SK-N-SH (cell line): ENCODE measurements around the gene LRP10. TPM values are rescaled to one million over a fixed set of nuclear protein-coding genes. Genes with fewer than 3 reads are reported as not detected.

Source experiments
- CTCF ChIA-PET: fragments of 300-600, 350-600 bp; formaldehyde crosslinking; extraction: SDS; loops from one replicate; lab custom pipeline; 2021; lab: Yijun Ruan, JAX
- POLR2A ChIA-PET: fragments of 350-600 bp; sonication (Branson Sonifier 250); formaldehyde crosslinking; extraction: SDS; loops from one replicate; lab custom pipeline; 2020; ENCODE audit warnings: antibody characterized with exemption, inconsistent platforms; lab: Yijun Ruan, JAX
- DNase-seq: peaks from one replicate; pipeline ENCODE4 v3.0.0; 2012
- H2AFZ ChIP-seq: fragments of 200-600 bp; sonication (generic); 2 replicates; pipeline ENCODE4 v1.8.1; 2016; ENCODE audit warnings: antibody characterized with exemption, mild to moderate bottlenecking, low read depth
- H3F3A ChIP-seq: fragments of 200-600 bp; sonication (generic); replicated peaks from 2 replicates; pipeline ENCODE3; 2016; ENCODE audit warnings: antibody characterized with exemption, mild to moderate bottlenecking; ENCODE audit not compliant: insufficient read depth
- H3K27ac ChIP-seq, 2 experiments: fragments of 200-500 bp in 1 of 2; fragments of 200-600 bp in 1 of 2; sonication (Bioruptor generic) in 1 of 2; sonication (generic), shearing (Covaris generic) in 1 of 2; 2 replicates each; pipeline versions ENCODE4 v1.5.1 to v1.6.1; 2014 to 2016; ENCODE audit warnings: low read depth in 2 of 2, inconsistent platforms in 1 of 2, low read length in 1 of 2, mild to moderate bottlenecking in 1 of 2, mixed read lengths in 1 of 2
- H3K27me3 ChIP-seq: fragments of 200-600 bp; sonication (generic), shearing (Covaris generic); 2 replicates; pipeline ENCODE4 v1.6.1; 2016; ENCODE audit warnings: mixed run types; ENCODE audit not compliant: insufficient read depth
- H3K36me3 ChIP-seq, 2 experiments: fragments of 200-500 bp in 1 of 2; fragments of 200-600 bp in 1 of 2; sonication (Bioruptor generic) in 1 of 2; sonication (generic) in 1 of 2; replicated peaks in 1 of 2; 2 replicates each; pipeline versions ENCODE3 to v1.5.1; 2014 to 2016; ENCODE audit warnings: low read length in 1 of 2, mild to moderate bottlenecking in 1 of 2; ENCODE audit not compliant: insufficient read depth in 2 of 2, control insufficient read depth in 1 of 2
- H3K4me1 ChIP-seq, 2 experiments: fragments of 200-500 bp in 1 of 2; fragments of 200-600 bp in 1 of 2; sonication (Bioruptor generic) in 1 of 2; sonication (generic), shearing (Covaris generic) in 1 of 2; 2 replicates each; pipeline versions ENCODE4 v1.5.1 to v1.6.1; 2014 to 2016; ENCODE audit warnings: low read depth in 1 of 2, low read length in 1 of 2, mixed run types in 1 of 2; ENCODE audit not compliant: insufficient read depth in 2 of 2, control insufficient read depth in 1 of 2
- H3K4me2 ChIP-seq: fragments of 200-600 bp; sonication (generic), shearing (Covaris generic); 2 replicates; pipeline ENCODE4 v1.6.1; 2017; ENCODE audit warnings: mixed run types
- H3K4me3 ChIP-seq, 2 experiments: fragments of 200-500 bp in 1 of 2; fragments of 200-600 bp in 1 of 2; sonication (Bioruptor generic) in 1 of 2; sonication (generic), shearing (Covaris generic) in 1 of 2; 2 replicates each; pipeline versions ENCODE4 v1.5.1 to v1.8.1; 2014 to 2016; ENCODE audit warnings: low read depth in 2 of 2, inconsistent platforms in 1 of 2, low read length in 1 of 2, mild to moderate bottlenecking in 1 of 2, mixed read lengths in 1 of 2, moderate library complexity in 1 of 2
- H3K79me2 ChIP-seq: fragments of 200-600 bp; sonication (generic); 2 replicates; pipeline ENCODE4 v1.8.1; 2017; ENCODE audit warnings: mild to moderate bottlenecking; ENCODE audit not compliant: insufficient read depth
- H3K9ac ChIP-seq: fragments of 200-600 bp; sonication (generic); 2 replicates; pipeline ENCODE4 v1.6.1; 2017; ENCODE audit warnings: mixed run types
- H3K9me2 ChIP-seq: fragments of 200-600 bp; sonication (generic); 2 replicates; pipeline ENCODE4 v1.6.1; 2017; ENCODE audit warnings: mixed run types
- H3K9me3 ChIP-seq: fragments of 200-600 bp; sonication (generic); 2 replicates; pipeline ENCODE4 v1.6.1; 2017; ENCODE audit warnings: mixed run types, mild to moderate bottlenecking, moderate library complexity
- H4K20me1 ChIP-seq: fragments of 200-600 bp; sonication (generic); 2 replicates; pipeline ENCODE4 v1.6.1; 2017; ENCODE audit warnings: mild to moderate bottlenecking, mixed run types; ENCODE audit not compliant: insufficient read depth
- CHD2 ChIP-seq: fragments of 150-350 bp; IDR thresholded peaks from 2 replicates; pipeline ENCODE4 v1.6.1; 2018; ENCODE audit warnings: low read length; ENCODE audit not compliant: partially characterized antibody
- CTCF ChIP-seq: fragments of 200-600 bp; sonication (generic); IDR thresholded peaks from 2 replicates; pipeline ENCODE4 v1.6.1; 2017; ENCODE audit warnings: antibody characterized with exemption, mild to moderate bottlenecking, moderate library complexity
- FOSL2 ChIP-seq: IDR thresholded peaks from 2 replicates; pipeline ENCODE4 v1.4.0; 2012; ENCODE audit warnings: low read depth, mild to moderate bottlenecking, moderate library complexity, borderline replicate concordance
- FOXM1 ChIP-seq: IDR thresholded peaks from 2 replicates; pipeline ENCODE4 v1.4.0; 2012; ENCODE audit warnings: low read depth, mild to moderate bottlenecking
- GATA2 ChIP-seq: sonication (generic); formaldehyde crosslinking; IDR thresholded peaks from 2 replicates; pipeline ENCODE4 v1.5.0; 2020; ENCODE audit warnings: mild to moderate bottlenecking, missing genetic modification reagents
- IRF3 ChIP-seq: fragments of 150-350 bp; IDR thresholded peaks from 2 replicates; pipeline ENCODE4 v1.6.1; 2016; ENCODE audit warnings: mild to moderate bottlenecking, low read depth, low read length
- JUND ChIP-seq: IDR thresholded peaks from 2 replicates; pipeline ENCODE4 v1.4.0; 2012
- MAX ChIP-seq: IDR thresholded peaks from 2 replicates; pipeline ENCODE4 v1.4.0; 2012; ENCODE audit warnings: low read depth
- MXI1 ChIP-seq: IDR thresholded peaks from 2 replicates; pipeline ENCODE4 v1.6.1; 2012; ENCODE audit warnings: mild to moderate bottlenecking, low read depth, low read length, improper control_type of control experiment
- NFIC ChIP-seq: IDR thresholded peaks from 2 replicates; pipeline ENCODE4 v1.4.0; 2012; ENCODE audit warnings: borderline replicate concordance
- PBX3 ChIP-seq: IDR thresholded peaks from 2 replicates; pipeline ENCODE4; 2012
- RAD21 ChIP-seq: IDR thresholded peaks from 2 replicates; pipeline ENCODE4 v1.6.1; 2012; ENCODE audit warnings: mild to moderate bottlenecking, low read length
- RFX5 ChIP-seq: IDR thresholded peaks from 2 replicates; pipeline ENCODE4 v1.6.1; 2012; ENCODE audit warnings: mild to moderate bottlenecking, improper control_type of control experiment, low read length
- RXRA ChIP-seq: IDR thresholded peaks from 2 replicates; pipeline ENCODE4 v1.4.0; 2012; ENCODE audit warnings: low read depth, mild to moderate bottlenecking, borderline replicate concordance
- SMC3 ChIP-seq: IDR thresholded peaks from 2 replicates; pipeline ENCODE4 v1.6.1; 2012; ENCODE audit warnings: low read depth, low read length, improper control_type of control experiment
- TAF1 ChIP-seq: IDR thresholded peaks from 2 replicates; pipeline ENCODE4 v1.6.1; 2012; ENCODE audit warnings: low read depth, mild to moderate bottlenecking, low read length, moderate library complexity, borderline replicate concordance
- USF2 ChIP-seq: fragments of 150-350 bp; IDR thresholded peaks from 2 replicates; pipeline ENCODE4 v1.6.1; 2017; ENCODE audit warnings: antibody characterized with exemption, low read length, low read depth, borderline replicate concordance
- ZBTB33 ChIP-seq: IDR thresholded peaks from 2 replicates; pipeline ENCODE4 v1.4.0; 2012; ENCODE audit warnings: low read depth, borderline replicate concordance
- WGBS: methylation state at CpG from one replicate; pipeline ENCODE4 v1.1.6; 2017; ENCODE audit warnings: low lambda C conversion rate; 5-methylcytosine and 5-hydroxymethylcytosine counted together
- polyA plus RNA-seq, 3 experiments: library from polyadenylated mRNA; depleted of rRNA; stranded (reverse); fragments of >200 nt; gene quantifications; 2 replicates each; pipeline ENCODE4 v1.2.3, GENCODE V29; 2012

The LRP10 gene
- polyA plus RNA-seq, 1 of the 3 experiments (the other 2 are of a cell fraction): 117 TPM

- TF ChIP-seq CHD2: no peak
- no peak for TF ChIP-seq JUND
- no peak for TF ChIP-seq MXI1
- TF ChIP-seq RAD21: no peak
- TF ChIP-seq PBX3: no peak
Observed at GRCh38 chr14:22883173-22883976, 11.8 kb downstream of the LRP10 start, which contains the start of gene REM2 (continued).

GRCh38 chr14:22884076-22884737 lies 12.7 kb downstream of the LRP10 start:
- TF ChIP-seq GATA2 (CRISPR knock-in tag): no peak
- TF ChIP-seq RXRA: no peak
- TF ChIP-seq SMC3: no peak
- TF ChIP-seq FOSL2: no peak
- TF ChIP-seq USF2: no peak
- TF ChIP-seq NFIC: no peak
- TF ChIP-seq TAF1: no peak
- no peak for TF ChIP-seq RFX5
- TF ChIP-seq PBX3: no peak
- TF ChIP-seq FOXM1: no peak
- TF ChIP-seq IRF3: no peak
- TF ChIP-seq ZBTB33: no peak
- no peak for TF ChIP-seq MAX
- TF ChIP-seq CTCF: no peak
- POLR2A ChIA-PET: interaction anchor here (1.4 to 1.8 kb wide), 2 partner anchors 13 to 36 kb away, joined by 3 to 5 read pairs; partner anchors contain the start of gene LRP10
- 96% methylated on average over 7 of the region's 7 CpGs for WGBS

More at GRCh38 chr14:22884076-22884737, 12.7 kb downstream of the LRP10 start:
- H3K27me3 ChIP-seq: no peaks in the 10 kb centered on the region
- peaks cover 6% of the 10 kb centered on the region; the same call in 1 of the 2 replicates for H3K79me2 ChIP-seq
- no peak overlapping the region for H3K9ac ChIP-seq
- no peak overlapping the region for H3K27ac ChIP-seq
- no peak overlapping the region for H3K4me2 ChIP-seq
- no peaks in the 10 kb centered on the region for H4K20me1 ChIP-seq
- no peak for DNase-seq
- no peak overlapping the region for H3K4me3 ChIP-seq
- CTCF ChIA-PET: interaction anchor here (1.0 to 13.0 kb wide), 12 partner anchors 9 to 184 kb away, joined by 3 to 96 read pairs (median 6); partner anchors contain the start of gene RBM23
- H3K9me3 ChIP-seq: no peaks in the 10 kb centered on the region
- no peak overlapping the region for H2AFZ ChIP-seq
- H3K9me2 ChIP-seq: no peaks in the 10 kb centered on the region
- peaks cover 8 to 45% of the 10 kb centered on the region in 2 experiments; a peak in 2 of 4 replicates for H3K4me1 ChIP-seq
- H3F3A ChIP-seq: peaks cover 4% of the 10 kb centered on the region
- H3K36me3 ChIP-seq: no peaks in the 10 kb centered on the region
